DMS53 treated with DMSO at 0.1 percent for 48 hours (cell line): Measurements from ENCODE around the gene TBL3.
A peak's percentile ranks its signal among the peaks of the same experiment; 100 is the strongest.
"Not testable (repeated sequence)": the region's sequence is repeated elsewhere in the genome, so short reads cannot be mapped to it uniquely, and the experiment has no call there.

ENCODE experiments used
- DNase-seq: peaks from one replicate; lab custom pipeline; 2025; ENCODE audit not compliant: unreplicated experiment; lab: John Stamatoyannopoulos, UW

Gene TBL3

DNA sequence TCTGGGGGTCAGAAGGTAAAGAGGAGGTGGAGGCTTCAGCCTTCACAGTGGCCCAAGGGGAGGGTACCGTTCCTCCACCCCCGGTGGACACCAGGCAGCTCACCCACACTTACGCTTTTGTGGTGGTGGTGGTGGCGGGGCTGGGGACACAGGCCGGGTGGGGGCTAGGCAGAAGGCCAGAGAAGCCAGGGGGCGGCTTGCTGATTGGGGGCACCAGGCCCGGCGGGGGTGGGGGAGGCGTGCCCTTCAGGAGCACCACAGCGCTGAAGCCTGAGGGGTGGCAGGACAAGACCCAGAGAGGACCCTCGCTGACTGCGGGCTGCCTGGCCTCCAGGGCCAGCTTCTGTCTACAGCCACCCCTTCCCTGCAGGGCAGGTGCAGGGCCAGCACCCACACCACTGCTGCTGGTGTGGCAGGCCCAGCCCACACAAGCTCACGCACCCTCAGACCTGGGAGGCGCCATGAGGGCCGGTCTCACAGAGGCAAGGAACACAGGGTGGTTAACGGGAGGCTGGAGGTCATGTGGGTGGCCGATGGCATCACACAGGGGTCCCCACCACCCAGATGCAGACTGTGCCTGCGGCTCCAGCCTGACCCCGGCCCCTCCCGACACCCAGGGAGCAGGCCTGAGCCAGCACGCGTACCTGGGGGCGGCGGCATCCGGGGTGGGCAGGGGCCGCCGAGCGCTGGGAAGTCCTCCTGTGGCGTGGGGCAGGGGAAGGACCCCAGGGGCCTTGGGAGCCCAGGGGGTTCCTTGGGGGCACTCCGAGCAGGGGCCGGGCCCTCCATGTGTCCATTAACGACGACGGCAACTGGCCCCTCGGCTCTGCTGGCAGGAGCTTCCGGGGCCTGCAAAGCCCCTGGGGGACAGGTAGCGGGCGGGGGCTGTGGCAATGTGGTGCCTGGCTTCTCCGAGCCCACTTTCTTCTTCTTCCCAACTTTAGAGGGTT is 27.3 kb downstream of the TBL3 start:
- no peak for DNase-seq

GRCh38 chr16:1999866-2000514 is 28.1 kb downstream of the TBL3 start:
- DNase-seq: no peak

DNA sequence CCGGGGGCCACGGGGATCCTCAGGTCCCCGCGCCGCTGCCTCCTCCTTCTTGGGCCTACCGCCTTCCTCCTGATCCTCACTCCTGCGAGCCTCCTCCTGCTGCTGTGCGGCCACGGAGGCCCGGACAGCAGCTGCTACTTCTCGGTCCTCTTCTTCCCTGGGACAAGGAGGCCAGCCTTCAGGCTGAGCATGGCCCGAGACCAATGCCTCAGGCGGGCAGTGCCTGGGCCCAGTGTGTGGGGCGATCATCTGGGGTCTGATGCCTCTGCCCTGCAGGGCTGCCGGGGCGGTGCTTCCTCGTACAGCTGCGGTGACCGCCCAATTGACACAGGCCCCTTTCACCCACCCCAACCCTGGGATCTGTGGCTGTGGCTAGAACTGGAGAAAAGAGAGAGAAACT is 29.2 kb downstream of the TBL3 start:
- no peak for DNase-seq

- DNase-seq: no peak
Measured at GRCh38 chr16:2001456-2002355, 29.9 kb downstream of the TBL3 start.

- DNase-seq: no peak
Measured at GRCh38 chr16:2002406-2003230, 30.8 kb downstream of the TBL3 start.

DNA sequence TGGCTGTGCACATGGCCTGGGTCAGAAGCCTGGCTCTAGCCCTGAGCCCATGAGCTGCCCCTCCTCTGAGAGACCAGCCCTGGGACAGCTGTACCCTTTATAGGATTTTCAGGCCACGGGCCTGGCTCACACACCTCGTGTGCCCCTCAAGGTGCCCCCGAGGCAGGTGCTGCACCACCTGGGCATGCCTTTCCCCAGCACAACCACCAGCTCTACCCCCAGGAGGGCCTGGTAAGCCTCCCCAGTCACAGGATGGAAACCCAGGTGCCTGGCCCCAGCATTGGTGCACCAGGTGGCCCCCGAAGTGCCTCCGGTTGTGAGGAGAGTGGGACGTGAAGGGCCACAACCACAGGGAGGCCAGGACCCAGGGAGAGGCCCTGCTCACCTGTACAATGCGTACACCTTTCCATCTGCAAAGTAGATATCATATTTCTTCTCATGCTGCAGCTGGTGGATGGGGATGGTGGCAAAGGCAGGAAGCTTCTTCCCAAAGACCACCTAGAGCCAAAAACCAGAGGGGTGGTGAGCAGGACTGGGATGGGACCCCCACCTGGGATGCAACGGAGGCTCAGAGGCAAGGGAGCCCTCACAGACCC is 31.5 kb downstream of the TBL3 start:
- DNase-seq: no peak

DNA sequence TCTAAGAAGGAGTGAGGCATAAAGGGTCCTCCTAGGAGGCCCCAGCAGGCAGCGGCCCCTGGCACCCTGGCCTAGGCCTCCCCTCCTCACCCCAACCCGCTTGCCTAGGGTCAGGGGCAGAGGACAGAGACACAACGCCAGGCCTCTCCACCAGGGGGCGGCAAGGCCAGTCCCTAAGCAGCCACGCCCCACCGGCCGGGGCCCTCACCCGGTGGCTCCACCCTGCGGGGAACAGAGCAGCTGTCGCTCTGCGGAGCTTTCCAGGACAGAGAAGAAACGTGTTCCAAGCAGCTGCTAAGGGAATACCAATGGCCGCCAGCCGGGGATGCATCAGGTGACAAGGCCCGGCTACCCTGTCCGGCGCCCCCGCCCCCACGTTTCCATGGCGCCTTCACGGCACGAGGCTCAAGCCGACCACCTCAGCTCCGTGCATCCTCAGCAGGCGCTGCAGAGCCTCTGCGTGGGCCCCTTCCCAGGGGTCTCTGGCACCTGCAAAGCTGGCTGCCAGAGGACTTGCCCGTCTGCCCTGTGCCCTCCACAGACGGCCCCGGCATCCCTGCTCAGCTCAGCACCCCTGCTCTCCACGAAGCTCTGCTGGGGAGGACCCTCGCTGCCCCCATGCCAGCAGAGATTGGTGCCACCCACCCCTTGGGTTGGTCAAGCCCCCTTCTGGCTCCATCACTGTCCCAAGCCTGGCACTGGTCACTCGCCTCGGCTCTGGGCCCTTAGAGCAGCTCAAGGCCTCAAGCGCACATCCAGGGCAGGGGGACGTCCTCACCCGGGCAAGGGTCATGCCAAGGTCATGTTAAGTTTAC is 32.2 kb downstream of the TBL3 start:
- DNase-seq: peak; percentile 86

- no peak for DNase-seq
Measured at GRCh38 chr16:2004795-2005517, 33.1 kb downstream of the TBL3 start.

GRCh38 chr16:2005646-2006045 is 33.8 kb downstream of the TBL3 start:
- no peak for DNase-seq

DNA sequence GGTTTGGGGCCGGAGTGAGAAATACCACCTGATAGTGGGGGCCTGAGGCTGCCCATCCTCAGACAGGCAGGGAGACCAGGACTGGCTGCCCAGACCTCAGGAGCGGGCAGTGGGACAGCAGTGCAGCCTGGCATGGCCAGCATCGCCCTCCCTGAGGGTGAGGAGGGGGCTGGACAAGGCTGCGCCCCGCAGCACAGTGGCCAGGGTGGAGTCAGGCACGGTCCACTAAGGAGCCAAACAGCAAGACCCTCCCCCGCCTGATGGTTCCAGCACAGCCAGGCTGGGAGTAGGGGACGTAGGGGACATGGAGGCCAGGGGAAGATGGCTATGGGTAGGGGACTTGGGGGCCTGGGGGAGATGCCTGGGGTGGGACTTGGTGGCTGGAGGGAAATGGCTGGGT is 34.5 kb downstream of the TBL3 start:
- no peak for DNase-seq

DNA sequence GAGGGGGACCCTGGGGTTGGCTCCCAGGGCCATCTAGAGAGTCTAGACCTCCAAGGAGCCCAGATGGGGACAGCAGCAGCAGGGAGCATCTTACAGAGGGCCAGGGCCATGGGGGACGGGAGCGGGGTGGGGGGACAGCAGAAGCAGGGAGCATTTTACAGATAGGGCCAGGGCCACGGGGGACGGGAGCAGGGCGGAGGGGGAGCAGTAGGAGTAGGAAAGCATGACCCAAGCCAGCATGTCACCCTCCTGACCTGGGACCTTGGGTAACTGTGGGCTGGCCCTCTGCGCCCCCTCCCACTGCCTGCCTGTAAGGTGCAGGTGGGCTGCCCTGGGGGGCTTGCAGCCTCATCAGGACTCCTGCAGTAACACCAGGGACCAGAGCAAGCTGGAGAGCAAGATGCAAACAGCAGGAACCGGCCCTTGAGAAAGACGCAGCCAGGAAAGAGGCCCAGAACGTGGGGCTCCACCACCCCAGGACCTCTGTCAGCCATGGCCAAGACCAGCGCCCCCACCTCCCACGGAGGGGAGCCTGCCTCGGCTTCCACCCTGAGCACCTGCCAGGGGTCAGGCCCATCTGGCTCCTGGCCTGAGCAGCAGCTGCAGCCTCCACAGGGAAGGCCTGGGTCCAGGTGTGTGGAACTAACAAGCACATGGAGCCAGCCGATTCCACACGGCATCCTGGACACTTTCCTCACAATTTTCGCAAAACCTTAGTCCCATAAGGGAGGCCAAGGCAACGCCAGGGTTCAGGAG is 35.4 kb downstream of the TBL3 start:
- no peak for DNase-seq

DNA sequence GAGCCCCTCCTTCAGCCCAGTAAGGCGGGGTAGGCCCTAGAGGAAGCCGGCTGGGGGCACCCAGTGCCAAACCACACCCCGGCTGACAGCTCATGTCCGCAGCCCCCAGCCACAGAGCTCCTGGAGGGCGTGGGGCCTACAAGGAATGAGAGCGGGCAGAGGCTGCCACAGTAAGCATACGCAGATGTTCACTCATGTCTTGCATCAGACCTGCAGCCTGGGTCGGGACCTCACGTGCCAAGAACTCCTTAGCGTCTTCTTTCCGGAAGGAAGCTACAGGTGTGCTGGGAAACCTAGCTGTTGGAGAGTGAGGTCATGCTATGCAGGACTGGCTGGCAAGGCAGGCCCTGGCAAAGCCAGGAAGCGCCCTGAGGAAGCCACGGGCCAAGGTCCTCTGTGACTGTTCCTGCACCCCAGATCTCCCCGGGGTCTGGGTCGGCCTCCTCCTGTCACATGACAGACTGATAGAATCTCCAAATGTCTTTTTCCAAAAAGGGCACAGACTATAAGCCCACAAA is 36.2 kb downstream of the TBL3 start:
- peak; percentile 39 for DNase-seq

- DNase-seq: no peak
Measured at GRCh38 chr16:2008631-2009163, 36.8 kb downstream of the TBL3 start.

- DNase-seq: no peak
Measured at GRCh38 chr16:2009164-2009711, 37.4 kb downstream of the TBL3 start.

GRCh38 chr16:2009791-2010510 is 38.1 kb downstream of the TBL3 start, which contains the start of gene ZNF598:
ZNF598 (minus strand) TSS chr16:2009821.
- peak; percentile 34 for DNase-seq

- not testable (repeated sequence) for DNase-seq
Measured at GRCh38 chr16:2011726-2012125, 39.9 kb downstream of the TBL3 start.
